ENCODE data around the gene PSD. TPM values are rescaled to one million over a fixed set of nuclear protein-coding genes. Genes with fewer than 3 reads are reported as not detected.

Gene PSD
- total RNA-seq, 1 experiment from 2014 or later = 1.6 TPM

GRCh38 chr10:102431452-102432124, 13.0 kb upstream of the PSD start:
- Histone ChIP-seq H3K4me3 (peak overlapping the region; percentile 86), H3F3A (ENCODE audit: insufficient read depth, low read depth) (no peaks in the 10 kb centered on the region), H3K4me2 (peak overlapping the region; percentile 94), H3K79me2 (ENCODE audit: low read depth) (peaks cover 6% of the 10 kb centered on the region; the same call in 1 of the 2 replicates), H3K9me2 (ENCODE audit: insufficient read depth) (no peaks in the 10 kb centered on the region), H4K20me1 (ENCODE audit: insufficient read depth) (no peaks in the 10 kb centered on the region), H3K36me3 (ENCODE audit: low read depth) (no peaks in the 10 kb centered on the region), H3K9me3 (ENCODE audit: insufficient read depth, low read depth) (no peaks in the 10 kb centered on the region), H3K27ac (no peak overlapping the region), H2AFZ (peak overlapping the region; percentile 86), H3K27me3 (ENCODE audit: insufficient read depth, low read depth) (no peaks in the 10 kb centered on the region), H3K4me1 (replicated peaks; ENCODE audit: insufficient read depth) (no peaks in the 10 kb centered on the region)
- ChIA-PET POLR2A (ENCODE audit: unreplicated experiment) (interaction anchor here (0.6 kb wide), 1 partner anchor 168 kb away, joined by 6 read pairs; no protein-coding TSS in a partner anchor), CTCF (interaction anchor here (1.2 kb wide), 1 partner anchor 9 kb away, joined by 3 read pairs; no protein-coding TSS in a partner anchor)
- intact Hi-C loops (cut with micrococcal nuclease; ENCODE audit: unreplicated experiment) = no loop called here
- no peak for TF ChIP-seq CTCF (conservative IDR thresholded peaks at IDR 0.05)
- no peak for TF ChIP-seq EZH2 (IDR thresholded peaks at IDR 0.05; ENCODE audit: low read depth)
- no peak for DNase-seq
- no TSS peak for BruUV-seq (replicated peaks)

GRCh38 chr10:102429468-102429867, 10.9 kb upstream of the PSD start:
- BruUV-seq (replicated peaks) = no TSS peak
- CTCF ChIA-PET = no interaction called here

GRCh38 chr10:102426803-102427287, 8.3 kb upstream of the PSD start:
- CTCF ChIA-PET = no interaction called here
- intact Hi-C loops (cut with micrococcal nuclease; ENCODE audit: unreplicated experiment) = no loop called here

More at GRCh38 chr10:102429468-102429867, 10.9 kb upstream of the PSD start:
- Histone ChIP-seq H3K9me2 (ENCODE audit: insufficient read depth) (no peaks in the 10 kb centered on the region), H3K9me3 (ENCODE audit: insufficient read depth, low read depth) (no peaks in the 10 kb centered on the region), H3K4me1 (replicated peaks; ENCODE audit: insufficient read depth) (no peaks in the 10 kb centered on the region), H4K20me1 (ENCODE audit: insufficient read depth) (no peaks in the 10 kb centered on the region), H3K4me2 (no peak overlapping the region), H3K27ac (no peak overlapping the region), H3K79me2 (ENCODE audit: low read depth) (peaks cover 6% of the 10 kb centered on the region; the same call in 1 of the 2 replicates), H3K36me3 (ENCODE audit: low read depth) (no peaks in the 10 kb centered on the region), H3F3A (ENCODE audit: insufficient read depth, low read depth) (no peaks in the 10 kb centered on the region), H3K27me3 (ENCODE audit: insufficient read depth, low read depth) (no peaks in the 10 kb centered on the region), H3K4me3 (no peak overlapping the region), H2AFZ (no peak overlapping the region)
- POLR2A ChIA-PET (ENCODE audit: unreplicated experiment) = no interaction called here
- intact Hi-C loops (cut with micrococcal nuclease; ENCODE audit: unreplicated experiment) = no loop called here
- TF ChIP-seq CTCF (conservative IDR thresholded peaks at IDR 0.05) (no peak), EZH2 (IDR thresholded peaks at IDR 0.05; ENCODE audit: low read depth) (no peak)
- no peak for DNase-seq

More at GRCh38 chr10:102426803-102427287, 8.3 kb upstream of the PSD start:
- Histone ChIP-seq H4K20me1 (ENCODE audit: insufficient read depth) (no peaks in the 10 kb centered on the region), H3K79me2 (ENCODE audit: low read depth) (peaks cover under 1% of the 10 kb centered on the region; the same call in 1 of the 2 replicates), H3K9me3 (ENCODE audit: insufficient read depth, low read depth) (no peaks in the 10 kb centered on the region), H3K9me2 (ENCODE audit: insufficient read depth) (no peaks in the 10 kb centered on the region), H3F3A (ENCODE audit: insufficient read depth, low read depth) (no peaks in the 10 kb centered on the region), H3K27me3 (ENCODE audit: insufficient read depth, low read depth) (no peaks in the 10 kb centered on the region), H2AFZ (no peak overlapping the region), H3K4me1 (replicated peaks; ENCODE audit: insufficient read depth) (peaks cover 5% of the 10 kb centered on the region; the same call in 1 of the 2 replicates), H3K36me3 (ENCODE audit: low read depth) (no peaks in the 10 kb centered on the region), H3K4me3 (no peak overlapping the region), H3K4me2 (no peak overlapping the region), H3K27ac (no peak overlapping the region)
- BruUV-seq (replicated peaks) = no TSS peak
- DNase-seq = no peak
- POLR2A ChIA-PET (ENCODE audit: unreplicated experiment) = no interaction called here
- TF ChIP-seq CTCF (conservative IDR thresholded peaks at IDR 0.05) = no peak
- TF ChIP-seq EZH2 (IDR thresholded peaks at IDR 0.05; ENCODE audit: low read depth) = no peak

All from PC-9 (cell line).